ENCODE measurements around the gene SMCO2.

SMCO2 gene

DNA sequence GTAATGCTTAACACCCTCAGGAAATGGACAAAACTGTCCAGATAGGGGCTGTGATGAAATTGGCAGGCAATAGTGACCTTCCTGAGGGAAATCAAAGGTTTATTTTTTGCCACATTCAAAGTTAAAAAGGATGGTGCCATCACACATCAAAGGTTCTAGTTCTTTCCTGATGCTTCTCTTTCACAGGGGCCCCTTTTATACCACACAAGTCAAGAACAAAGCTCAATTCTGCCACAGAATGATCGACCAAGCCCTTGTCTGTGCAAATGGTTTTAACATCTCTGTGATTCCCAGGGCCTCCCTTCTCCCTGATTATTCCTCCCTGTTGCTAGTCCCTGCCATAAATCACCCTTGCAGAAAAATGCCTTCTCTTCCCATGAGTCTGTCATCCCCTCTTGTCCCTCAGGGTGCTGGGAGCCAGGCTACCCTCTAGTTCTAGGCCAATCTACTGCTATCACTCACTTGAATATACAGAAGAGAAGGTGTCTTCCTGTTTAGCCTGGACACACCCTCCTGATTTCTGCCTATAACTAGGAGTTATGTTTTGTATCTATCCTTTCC, 22.7 kb downstream of the SMCO2 start:
- H3K4me1 ChIP-seq (ENCODE audit: control insufficient read depth, insufficient read depth, low read length), result no peaks in the 10 kb centered on the region
- no peak for TF ChIP-seq ZNF366 (tag by site-specific recombination; conservative IDR thresholded peaks at IDR 0.05)
- no peak for TF ChIP-seq ZSCAN16 (tag by site-specific recombination; IDR thresholded peaks at IDR 0.05)
- no peak for TF ChIP-seq INSM2 (tag by site-specific recombination; IDR thresholded peaks at IDR 0.05)
- TF ChIP-seq ZIC2 (tag by site-specific recombination; IDR thresholded peaks at IDR 0.05), result no peak
- TF ChIP-seq, protein P1, sequence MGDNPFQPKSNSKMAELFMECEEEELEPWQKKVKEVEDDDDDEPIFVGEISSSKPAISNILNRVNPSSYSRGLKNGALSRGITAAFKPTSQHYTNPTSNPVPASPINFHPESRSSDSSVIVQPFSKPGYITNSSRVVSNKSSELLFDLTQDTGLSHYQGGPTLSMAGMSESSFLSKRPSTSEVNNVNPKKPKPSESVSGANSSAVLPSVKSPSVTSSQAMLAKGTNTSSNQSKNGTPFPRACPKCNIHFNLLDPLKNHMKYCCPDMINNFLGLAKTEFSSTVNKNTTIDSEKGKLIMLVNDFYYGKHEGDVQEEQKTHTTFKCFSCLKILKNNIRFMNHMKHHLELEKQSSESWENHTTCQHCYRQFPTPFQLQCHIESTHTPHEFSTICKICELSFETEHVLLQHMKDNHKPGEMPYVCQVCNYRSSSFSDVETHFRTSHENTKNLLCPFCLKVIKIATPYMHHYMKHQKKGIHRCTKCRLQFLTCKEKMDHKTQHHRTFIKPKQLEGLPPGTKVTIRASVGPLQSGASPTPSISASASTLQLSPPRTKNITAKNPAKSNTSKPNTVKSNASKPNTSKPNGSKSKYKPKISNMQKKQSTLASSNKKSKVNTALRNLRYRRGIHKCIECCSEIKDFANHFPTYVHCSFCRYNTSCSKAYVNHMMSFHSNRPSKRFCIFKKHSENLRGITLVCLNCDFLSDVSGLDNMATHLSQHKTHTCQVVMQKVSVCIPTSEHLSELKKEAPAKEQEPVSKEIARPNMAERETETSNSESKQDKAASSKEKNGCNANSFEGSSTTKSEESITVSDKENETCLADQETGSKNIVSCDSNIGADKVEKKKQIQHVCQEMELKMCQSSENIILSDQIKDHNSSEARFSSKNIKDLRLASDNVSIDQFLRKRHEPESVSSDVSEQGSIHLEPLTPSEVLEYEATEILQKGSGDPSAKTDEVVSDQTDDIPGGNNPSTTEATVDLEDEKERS (tag by site-specific recombination; IDR thresholded peaks at IDR 0.05), result no peak
- TF ChIP-seq ZNF510 (tag by site-specific recombination; IDR thresholded peaks at IDR 0.05; ENCODE audit: insufficient replicate concordance), result no peak
- TF ChIP-seq BCL11A (tag by site-specific recombination; IDR thresholded peaks at IDR 0.05; ENCODE audit: low read depth), result no peak
- TF ChIP-seq KLF10 (tag by site-specific recombination; IDR thresholded peaks at IDR 0.05), result no peak
- TF ChIP-seq, protein P2, sequence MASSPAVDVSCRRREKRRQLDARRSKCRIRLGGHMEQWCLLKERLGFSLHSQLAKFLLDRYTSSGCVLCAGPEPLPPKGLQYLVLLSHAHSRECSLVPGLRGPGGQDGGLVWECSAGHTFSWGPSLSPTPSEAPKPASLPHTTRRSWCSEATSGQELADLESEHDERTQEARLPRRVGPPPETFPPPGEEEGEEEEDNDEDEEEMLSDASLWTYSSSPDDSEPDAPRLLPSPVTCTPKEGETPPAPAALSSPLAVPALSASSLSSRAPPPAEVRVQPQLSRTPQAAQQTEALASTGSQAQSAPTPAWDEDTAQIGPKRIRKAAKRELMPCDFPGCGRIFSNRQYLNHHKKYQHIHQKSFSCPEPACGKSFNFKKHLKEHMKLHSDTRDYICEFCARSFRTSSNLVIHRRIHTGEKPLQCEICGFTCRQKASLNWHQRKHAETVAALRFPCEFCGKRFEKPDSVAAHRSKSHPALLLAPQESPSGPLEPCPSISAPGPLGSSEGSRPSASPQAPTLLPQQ (tag by site-specific recombination; IDR thresholded peaks at IDR 0.05), result no peak
- no peak for TF ChIP-seq ZNF175 (tag by site-specific recombination; IDR thresholded peaks at IDR 0.05)
- no peak for TF ChIP-seq ZNF37A (tag by site-specific recombination; IDR thresholded peaks at IDR 0.05)
- H3K9me3 ChIP-seq (ENCODE audit: control insufficient read depth, insufficient read depth, low read depth, low read length), result no peaks in the 10 kb centered on the region
- H3K4me3 ChIP-seq (ENCODE audit: low read depth, low read length), result no peak overlapping the region
- no peaks in the 10 kb centered on the region for H3K36me3 ChIP-seq (ENCODE audit: control insufficient read depth in 2 of 2, insufficient read depth in 1 of 2, low read length in 2 of 2)
- ChIA-PET CTCF (interaction anchor here (0.6 kb wide), 2 partner anchors 13 to 172 kb away, joined by 3 to 4 read pairs; no protein-coding TSS in a partner anchor), POLR2A (no interaction called here)
- H3K27ac ChIP-seq (ENCODE audit: extremely low read depth, low read depth, low read length), result no peak overlapping the region

GRCh38 chr12:27472604-27473003, 26.1 kb downstream of the SMCO2 start:
- ChIA-PET CTCF (interaction anchor here (1.5 kb wide), 1 partner anchor 163 kb away, joined by 3 read pairs; no protein-coding TSS in a partner anchor), POLR2A (no interaction called here)
- Histone ChIP-seq H3K4me3 (ENCODE audit: low read depth, low read length) (no peak overlapping the region), H3K4me1 (ENCODE audit: control insufficient read depth, insufficient read depth, low read length) (no peaks in the 10 kb centered on the region), H3K27ac (ENCODE audit: extremely low read depth, low read depth, low read length) (no peak overlapping the region), H3K9me3 (ENCODE audit: control insufficient read depth, insufficient read depth, low read depth, low read length) (no peaks in the 10 kb centered on the region), H3K36me3 (ENCODE audit: control insufficient read depth in 2 of 2, insufficient read depth in 1 of 2, low read length in 2 of 2) (no peaks in the 10 kb centered on the region)
- no peak for TF ChIP-seq ZNF639 (tag by site-specific recombination; IDR thresholded peaks at IDR 0.05)
- no peak for TF ChIP-seq TRIM28 (IDR thresholded peaks at IDR 0.05; ENCODE audit: borderline replicate concordance, low read length)
- no peak for TF ChIP-seq PRDM1 (tag by site-specific recombination; IDR thresholded peaks at IDR 0.05)
- TF ChIP-seq, protein P3, sequence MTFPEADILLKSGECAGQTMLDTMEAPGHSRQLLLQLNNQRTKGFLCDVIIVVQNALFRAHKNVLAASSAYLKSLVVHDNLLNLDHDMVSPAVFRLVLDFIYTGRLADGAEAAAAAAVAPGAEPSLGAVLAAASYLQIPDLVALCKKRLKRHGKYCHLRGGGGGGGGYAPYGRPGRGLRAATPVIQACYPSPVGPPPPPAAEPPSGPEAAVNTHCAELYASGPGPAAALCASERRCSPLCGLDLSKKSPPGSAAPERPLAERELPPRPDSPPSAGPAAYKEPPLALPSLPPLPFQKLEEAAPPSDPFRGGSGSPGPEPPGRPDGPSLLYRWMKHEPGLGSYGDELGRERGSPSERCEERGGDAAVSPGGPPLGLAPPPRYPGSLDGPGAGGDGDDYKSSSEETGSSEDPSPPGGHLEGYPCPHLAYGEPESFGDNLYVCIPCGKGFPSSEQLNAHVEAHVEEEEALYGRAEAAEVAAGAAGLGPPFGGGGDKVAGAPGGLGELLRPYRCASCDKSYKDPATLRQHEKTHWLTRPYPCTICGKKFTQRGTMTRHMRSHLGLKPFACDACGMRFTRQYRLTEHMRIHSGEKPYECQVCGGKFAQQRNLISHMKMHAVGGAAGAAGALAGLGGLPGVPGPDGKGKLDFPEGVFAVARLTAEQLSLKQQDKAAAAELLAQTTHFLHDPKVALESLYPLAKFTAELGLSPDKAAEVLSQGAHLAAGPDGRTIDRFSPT (tag by site-specific recombination; IDR thresholded peaks at IDR 0.05), result no peak

Measured in HEK293 (cell line).